ENCODE results near the gene BMP7. TPM values are rescaled to one million over a fixed set of nuclear protein-coding genes. Genes with fewer than 3 reads are reported as not detected.

Gene BMP7
- total and polyA plus RNA-seq, 3 experiments from 2014 or later: not detected

DNA sequence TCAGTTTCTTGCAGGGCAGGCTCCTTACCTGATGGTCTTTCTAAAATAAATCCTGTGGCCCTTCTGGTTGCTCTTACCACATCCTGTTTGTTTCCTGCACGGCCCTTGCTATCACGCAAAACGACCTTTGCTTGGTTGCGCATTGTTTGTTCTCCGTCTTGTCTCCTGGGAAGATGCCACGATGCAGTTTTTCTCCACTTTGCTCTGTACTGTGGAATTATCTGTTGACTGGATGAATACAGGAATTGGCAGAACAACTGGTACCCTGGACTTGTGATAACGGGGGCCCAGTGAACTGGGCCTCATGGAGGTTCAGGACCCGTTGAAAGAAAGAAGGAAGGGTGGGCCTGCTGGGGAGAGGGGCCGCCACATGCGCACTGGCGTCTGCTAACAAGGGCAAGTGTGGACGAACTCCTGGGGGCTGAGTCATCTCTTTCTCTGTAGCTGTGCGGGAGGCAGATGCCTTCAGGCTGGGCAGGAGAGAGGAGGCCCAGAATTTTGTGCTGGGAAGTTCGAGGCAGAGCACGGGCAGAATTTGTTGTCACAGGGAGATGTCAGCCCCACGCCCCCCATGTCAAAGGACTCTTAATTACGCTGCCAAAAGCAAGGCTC, 139.9 kb downstream of the BMP7 start:
- Histone ChIP-seq H3K4me3 (ENCODE audit: low read length) (no peak overlapping the region), H3K27me3 (ENCODE audit: insufficient read depth, low read length, poor library complexity, severe bottlenecking) (no peaks in the 10 kb centered on the region), H3K4me1 (ENCODE audit: insufficient read depth, low read length) (no peaks in the 10 kb centered on the region), H3K36me3 (ENCODE audit: insufficient read depth, low read length) (no peaks in the 10 kb centered on the region), H3K27ac (ENCODE audit: low read depth, low read length) (no peak overlapping the region), H3K9me3 (ENCODE audit: low read length) (no peaks in the 10 kb centered on the region)
- H3K4me1 Mint-ChIP-seq: no peaks in the 10 kb centered on the region
- no peak overlapping the region for H3K4me3 Mint-ChIP-seq
- ChIA-PET CTCF (no interaction called here), POLR2A (no interaction called here)
- no peaks in the 10 kb centered on the region for H3K36me3 Mint-ChIP-seq
- H3K27ac Mint-ChIP-seq: no peak overlapping the region
- no peak for DNase-seq
- H3K27me3 Mint-ChIP-seq: peaks cover 3 to 6% of the 10 kb centered on the region in 2 donors
- H3K9me3 Mint-ChIP-seq: peaks cover 0 to 2% (median 0%) of the 10 kb centered on the region in 5 donors

DNA sequence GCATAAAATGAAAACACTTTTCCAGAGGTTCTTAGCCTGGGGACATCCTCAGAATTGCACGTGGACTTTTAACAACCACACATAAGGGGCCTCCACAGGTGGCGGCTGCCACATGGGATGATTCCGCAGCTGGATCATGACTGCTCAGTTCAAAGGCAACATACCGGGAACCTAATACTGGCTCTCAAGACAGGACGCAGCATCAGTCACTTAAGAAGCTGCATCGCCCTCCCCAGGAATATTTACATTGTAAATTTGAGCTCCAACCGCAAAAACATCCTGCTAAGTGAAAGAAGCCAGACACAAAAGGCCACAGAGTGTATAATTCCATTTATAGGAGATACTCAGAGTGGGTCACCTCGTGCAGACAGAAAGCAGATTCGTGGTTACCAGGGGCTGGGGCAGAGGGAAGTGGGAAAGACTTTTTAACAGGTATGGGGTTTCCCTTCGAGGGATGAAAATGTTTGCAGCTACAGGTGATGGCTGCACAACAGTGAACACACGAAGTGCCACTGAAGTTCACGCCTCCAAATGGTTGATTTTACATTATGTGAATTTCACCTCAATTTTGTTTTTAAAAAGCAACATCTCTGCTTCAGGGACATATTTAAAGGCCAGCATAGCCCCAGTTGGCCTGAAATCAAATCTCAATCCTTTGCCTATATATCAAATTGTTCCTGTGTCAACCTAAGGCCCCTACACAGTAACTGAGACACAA, 141.5 kb downstream of the BMP7 start:
- Histone ChIP-seq H3K4me3 (ENCODE audit: low read length) (no peak overlapping the region), H3K4me1 (ENCODE audit: insufficient read depth, low read length) (no peaks in the 10 kb centered on the region), H3K27ac (ENCODE audit: low read depth, low read length) (no peak overlapping the region), H3K9me3 (ENCODE audit: low read length) (no peaks in the 10 kb centered on the region), H3K36me3 (ENCODE audit: insufficient read depth, low read length) (no peaks in the 10 kb centered on the region), H3K27me3 (ENCODE audit: insufficient read depth, low read length, poor library complexity, severe bottlenecking) (no peaks in the 10 kb centered on the region)
- Mint-ChIP-seq H3K4me3 (no peak overlapping the region), H3K36me3 (no peaks in the 10 kb centered on the region), H3K4me1 (no peaks in the 10 kb centered on the region), H3K27ac (no peak overlapping the region), H3K27me3 (peaks cover 3 to 6% of the 10 kb centered on the region in 2 donors), H3K9me3 (peaks cover 0 to 2% (median 0%) of the 10 kb centered on the region in 5 donors)
- CTCF ChIA-PET: no interaction called here
- no peak for DNase-seq
- POLR2A ChIA-PET: no interaction called here

DNA sequence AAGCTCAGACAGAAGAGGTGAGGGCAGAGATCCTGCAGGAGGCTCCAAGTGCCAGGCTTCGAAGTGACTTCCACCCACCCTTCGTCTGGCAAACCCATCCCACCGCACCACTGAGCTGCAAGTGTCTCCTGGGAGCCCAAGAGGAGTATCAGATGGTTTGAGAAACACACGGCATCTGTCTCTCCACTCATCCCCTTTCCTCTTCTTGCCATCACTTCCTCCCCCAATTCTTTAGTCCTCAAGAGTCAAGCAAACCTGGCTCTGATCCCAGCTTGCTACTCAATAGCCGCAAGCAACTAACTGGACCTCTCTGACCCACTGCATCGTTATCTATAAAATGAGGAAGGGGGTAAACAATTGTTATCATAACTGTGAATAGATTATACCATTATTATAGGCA, 142.1 kb downstream of the BMP7 start:
- H3K36me3 Mint-ChIP-seq: no peaks in the 10 kb centered on the region
- no peaks in the 10 kb centered on the region for H3K9me3 ChIP-seq (ENCODE audit: low read length)

DNA sequence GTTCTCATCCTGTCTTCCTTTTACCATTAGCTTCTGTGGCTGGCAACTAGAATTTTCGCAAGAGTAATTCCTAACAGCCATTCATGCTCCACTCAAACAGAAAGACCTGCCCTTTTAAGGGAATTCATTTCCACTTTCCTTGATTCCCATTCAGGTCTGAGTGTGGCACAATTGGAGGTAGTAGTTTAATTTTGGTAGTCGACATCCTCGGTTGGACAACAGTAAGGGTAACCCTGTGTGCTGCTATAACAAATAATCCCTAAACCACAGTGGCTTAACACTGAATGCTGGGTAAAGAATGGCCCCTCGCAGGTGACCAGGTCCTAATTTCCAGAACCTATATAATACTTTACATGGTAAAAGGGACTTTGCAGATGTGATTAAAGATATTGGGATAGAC, 142.9 kb downstream of the BMP7 start:
- H3K9me3 ChIP-seq (ENCODE audit: low read length): no peaks in the 10 kb centered on the region
- DNase-seq: no peak
- H3K36me3 Mint-ChIP-seq: no peaks in the 10 kb centered on the region
- H3K4me3 ChIP-seq (ENCODE audit: low read length): no peak overlapping the region
- H3K4me3 Mint-ChIP-seq: no peak overlapping the region
- no peak overlapping the region for H3K27ac ChIP-seq (ENCODE audit: low read depth, low read length)
- no peak overlapping the region for H3K27ac Mint-ChIP-seq
- H3K36me3 ChIP-seq (ENCODE audit: insufficient read depth, low read length): no peaks in the 10 kb centered on the region
- H3K4me1 ChIP-seq (ENCODE audit: insufficient read depth, low read length): no peaks in the 10 kb centered on the region
- POLR2A ChIA-PET: no interaction called here
- H3K27me3 Mint-ChIP-seq: peaks cover 6 to 8% of the 10 kb centered on the region in 2 donors
- CTCF ChIA-PET: no interaction called here
- no peaks in the 10 kb centered on the region for H3K27me3 ChIP-seq (ENCODE audit: insufficient read depth, low read length, poor library complexity, severe bottlenecking)
- peaks cover 0 to 2% (median 0%) of the 10 kb centered on the region in 5 donors for H3K9me3 Mint-ChIP-seq
- H3K4me1 Mint-ChIP-seq: no peaks in the 10 kb centered on the region

More for the DNA sequence above, 142.1 kb downstream of the BMP7 start:
- H3K27ac Mint-ChIP-seq: no peak overlapping the region
- Histone ChIP-seq H3K27me3 (ENCODE audit: insufficient read depth, low read length, poor library complexity, severe bottlenecking) (no peaks in the 10 kb centered on the region), H3K4me1 (ENCODE audit: insufficient read depth, low read length) (no peaks in the 10 kb centered on the region), H3K36me3 (ENCODE audit: insufficient read depth, low read length) (no peaks in the 10 kb centered on the region), H3K27ac (ENCODE audit: low read depth, low read length) (no peak overlapping the region), H3K4me3 (ENCODE audit: low read length) (no peak overlapping the region)
- CTCF ChIA-PET: no interaction called here
- POLR2A ChIA-PET: no interaction called here
- H3K9me3 Mint-ChIP-seq: peaks cover 0 to 2% (median 0%) of the 10 kb centered on the region in 5 donors
- no peak overlapping the region for H3K4me3 Mint-ChIP-seq
- H3K27me3 Mint-ChIP-seq: peaks cover 6 to 8% of the 10 kb centered on the region in 2 donors
- no peak for DNase-seq
- H3K4me1 Mint-ChIP-seq: no peaks in the 10 kb centered on the region

DNA sequence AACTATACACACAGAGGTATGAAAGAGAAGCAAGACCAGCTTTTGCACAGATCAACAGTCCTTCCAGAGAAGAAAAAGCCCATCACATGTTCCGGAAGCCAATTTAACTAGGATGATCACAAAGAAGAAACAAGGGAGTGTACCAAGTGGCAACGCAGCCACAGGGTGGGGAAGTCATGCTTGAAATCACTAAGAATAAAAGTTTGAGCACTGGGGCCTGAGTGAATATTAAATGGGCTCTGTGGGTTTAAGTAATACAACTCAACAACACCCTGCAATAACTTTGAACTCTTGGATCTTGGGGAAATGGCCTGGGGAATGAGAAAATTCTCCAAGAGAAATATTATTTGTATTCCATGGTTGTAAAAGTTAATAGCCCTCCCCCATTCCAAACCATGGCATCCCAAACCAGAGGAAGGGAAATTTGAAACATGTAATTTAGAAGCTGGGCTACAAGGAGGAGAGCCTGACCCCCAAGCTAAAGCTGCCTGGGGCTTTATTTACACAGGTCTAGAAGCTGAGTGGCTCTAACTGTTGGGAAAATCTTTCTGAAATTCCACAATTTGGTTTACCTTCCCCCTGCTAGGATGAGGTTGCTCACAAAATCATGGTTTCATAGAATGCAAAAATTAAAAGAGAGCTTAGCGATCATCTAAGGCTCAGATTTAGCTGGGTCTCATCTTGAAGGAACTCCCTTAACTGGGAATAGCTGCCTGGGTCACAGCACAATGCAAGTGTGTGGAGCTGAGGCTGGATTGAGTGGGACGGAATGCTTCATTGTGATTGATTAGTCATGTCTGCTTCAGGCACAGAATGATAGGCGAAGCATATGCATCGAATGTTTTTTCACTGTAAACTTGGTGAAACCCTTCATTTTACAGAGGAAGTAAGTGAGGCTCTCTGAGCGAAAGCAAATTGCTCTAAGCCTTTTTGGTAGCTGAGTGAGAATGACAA, 143.6 kb downstream of the BMP7 start:
- DNase-seq: no peak
- Mint-ChIP-seq H3K36me3 (no peaks in the 10 kb centered on the region), H3K27me3 (peaks cover 6 to 8% of the 10 kb centered on the region in 2 donors), H3K9me3 (peaks cover 0 to 2% (median 0%) of the 10 kb centered on the region in 5 donors), H3K4me3 (no peak overlapping the region), H3K27ac (no peak overlapping the region), H3K4me1 (no peaks in the 10 kb centered on the region)
- POLR2A ChIA-PET: no interaction called here
- H3K9me3 ChIP-seq (ENCODE audit: low read length): no peaks in the 10 kb centered on the region
- H3K36me3 ChIP-seq (ENCODE audit: insufficient read depth, low read length): no peaks in the 10 kb centered on the region
- H3K4me1 ChIP-seq (ENCODE audit: insufficient read depth, low read length): no peaks in the 10 kb centered on the region
- H3K27ac ChIP-seq (ENCODE audit: low read depth, low read length): no peak overlapping the region
- CTCF ChIA-PET: no interaction called here
- no peaks in the 10 kb centered on the region for H3K27me3 ChIP-seq (ENCODE audit: insufficient read depth, low read length, poor library complexity, severe bottlenecking)
- H3K4me3 ChIP-seq (ENCODE audit: low read length): no peak overlapping the region

GRCh38 chr20:57118964-57119363, 147.5 kb downstream of the BMP7 start:
- H3K9me3 Mint-ChIP-seq: peaks cover 0 to 4% (median 2%) of the 10 kb centered on the region in 5 donors
- no peak overlapping the region for H3K27ac ChIP-seq (ENCODE audit: low read depth, low read length)
- H3K4me1 ChIP-seq (ENCODE audit: insufficient read depth, low read length): no peaks in the 10 kb centered on the region
- DNase-seq: no peak
- no peaks in the 10 kb centered on the region for H3K9me3 ChIP-seq (ENCODE audit: low read length)
- H3K4me3 ChIP-seq (ENCODE audit: low read length): no peak overlapping the region
- POLR2A ChIA-PET: no interaction called here
- H3K4me1 Mint-ChIP-seq: no peaks in the 10 kb centered on the region
- no peaks in the 10 kb centered on the region for H3K36me3 Mint-ChIP-seq
- H3K27me3 ChIP-seq (ENCODE audit: insufficient read depth, low read length, poor library complexity, severe bottlenecking): no peaks in the 10 kb centered on the region
- no peaks in the 10 kb centered on the region for H3K36me3 ChIP-seq (ENCODE audit: insufficient read depth, low read length)
- CTCF ChIA-PET: no interaction called here
- no peak overlapping the region for H3K27ac Mint-ChIP-seq
- H3K4me3 Mint-ChIP-seq: no peak overlapping the region
- H3K27me3 Mint-ChIP-seq: peaks cover 0 to 4% of the 10 kb centered on the region in 2 donors
